ENCODE measurements around the gene SMIM13.

GRCh38 chr6:11066505-11067347, 26.9 kb upstream of the SMIM13 start:
- TF ChIP-seq CBX3 (IDR thresholded peaks at IDR 0.05; ENCODE audit: low read depth) (no peak), CTCF (IDR thresholded peaks at IDR 0.05 in 2 of 3, conservative IDR thresholded peaks at IDR 0.05 in 1 of 3; ENCODE audit: borderline replicate concordance in 1 of 3, insufficient read depth in 1 of 3, low read depth in 2 of 3, low read length in 2 of 3) (no peak), POLR2A (IDR thresholded peaks at IDR 0.05; ENCODE audit: borderline replicate concordance, extremely low read depth, insufficient read depth, insufficient read length) (no peak), SRF (IDR thresholded peaks at IDR 0.05; ENCODE audit: low read depth) (no peak), SP1 (IDR thresholded peaks at IDR 0.05; ENCODE audit: low read depth) (no peak), POLR2AphosphoS5 (IDR thresholded peaks at IDR 0.05; ENCODE audit: low read depth, low read length) (no peak), JUND (IDR thresholded peaks at IDR 0.05) (no peak), YY1 (IDR thresholded peaks at IDR 0.05; ENCODE audit: extremely low read depth, insufficient replicate concordance, low read depth, low read length) (no peak), MAX (IDR thresholded peaks at IDR 0.05) (no peak), EGR1 (IDR thresholded peaks at IDR 0.05; ENCODE audit: low read depth) (no peak), CEBPB (IDR thresholded peaks at IDR 0.05; ENCODE audit: low read depth) (no peak), EZH2 (IDR thresholded peaks at IDR 0.05) (no peak), SIN3A (IDR thresholded peaks at IDR 0.05; ENCODE audit: low read depth) (no peak)

Data from HCT116 (cell line).